ENCODE data around the gene ZNF407. TPM values are rescaled to one million over a fixed set of nuclear protein-coding genes. Genes with fewer than 3 reads are reported as not detected.

Gene ZNF407
- total and polyA plus RNA-seq, 2 donors from 2014 or later = 2.5 to 17.8 TPM

GRCh38 chr18:74982946-74983635, 385.4 kb downstream of the ZNF407 start:
- Histone ChIP-seq H3K9me3 (ENCODE audit: control insufficient read depth in 2 of 3, insufficient read depth in 1 of 3, low read length in 3 of 3) (no peaks in the 10 kb centered on the region), H3K4me3 (ENCODE audit: low read length in 3 of 3) (no peak overlapping the region), H3K4me1 (ENCODE audit: control insufficient read depth in 2 of 3, insufficient read depth in 2 of 3, low read depth in 1 of 3, low read length in 3 of 3) (no peaks in the 10 kb centered on the region), H3K27ac (ENCODE audit: low read depth in 2 of 2, low read length in 2 of 2) (no peak overlapping the region), H3K36me3 (ENCODE audit: control insufficient read depth in 2 of 3, insufficient read depth in 3 of 3, low read length in 3 of 3) (no peaks in the 10 kb centered on the region), H3K9ac (ENCODE audit: low read length in 3 of 3) (no peak overlapping the region), H3K27me3 (ENCODE audit: control insufficient read depth, insufficient read depth, low read length) (no peaks in the 10 kb centered on the region)
- intact Hi-C loops (cut with DNase I) = no loop called here
- FAIRE-seq (no peak), DNase-seq (no peak)
- TF ChIP-seq CTCF (IDR thresholded peaks at IDR 0.05; ENCODE audit: borderline replicate concordance, extremely low read depth, insufficient read depth) = no peak

- Histone ChIP-seq H3K4me1 (ENCODE audit: control insufficient read depth in 2 of 3, insufficient read depth in 2 of 3, low read depth in 1 of 3, low read length in 3 of 3) (no peaks in the 10 kb centered on the region), H3K9ac (ENCODE audit: low read length in 3 of 3) (no peak overlapping the region), H3K27ac (ENCODE audit: low read depth in 2 of 2, low read length in 2 of 2) (no peak overlapping the region), H3K4me3 (ENCODE audit: low read length in 3 of 3) (no peak overlapping the region), H3K9me3 (ENCODE audit: control insufficient read depth in 2 of 3, insufficient read depth in 1 of 3, low read length in 3 of 3) (no peaks in the 10 kb centered on the region), H3K27me3 (ENCODE audit: control insufficient read depth, insufficient read depth, low read length) (no peaks in the 10 kb centered on the region), H3K36me3 (ENCODE audit: control insufficient read depth in 2 of 3, insufficient read depth in 3 of 3, low read length in 3 of 3) (no peaks in the 10 kb centered on the region)
- FAIRE-seq (no peak), DNase-seq (no peak)
- no peak for TF ChIP-seq CTCF (IDR thresholded peaks at IDR 0.05; ENCODE audit: borderline replicate concordance, extremely low read depth, insufficient read depth)
- intact Hi-C loops (cut with DNase I) = no loop called here
Measured at GRCh38 chr18:74989134-74989533, 391.5 kb downstream of the ZNF407 start.

GRCh38 chr18:74990563-74991081, 393.0 kb downstream of the ZNF407 start:
- H3K4me1 ChIP-seq (ENCODE audit: control insufficient read depth in 2 of 3, insufficient read depth in 2 of 3, low read depth in 1 of 3, low read length in 3 of 3) = peaks cover 0 to 2% (median 0%) of the 10 kb centered on the region in 3 donors
- H3K4me3 ChIP-seq (ENCODE audit: low read length in 3 of 3) = no peak overlapping the region
- no peak overlapping the region for H3K27ac ChIP-seq (ENCODE audit: low read depth in 2 of 2, low read length in 2 of 2)
- TF ChIP-seq CTCF (IDR thresholded peaks at IDR 0.05; ENCODE audit: borderline replicate concordance, extremely low read depth, insufficient read depth) = no peak
- no peaks in the 10 kb centered on the region for H3K27me3 ChIP-seq (ENCODE audit: control insufficient read depth, insufficient read depth, low read length)
- FAIRE-seq (no peak), DNase-seq (no peak)
- no peaks in the 10 kb centered on the region for H3K36me3 ChIP-seq (ENCODE audit: control insufficient read depth in 2 of 3, insufficient read depth in 3 of 3, low read length in 3 of 3)
- H3K9ac ChIP-seq (ENCODE audit: low read length in 3 of 3) = no peak overlapping the region
- H3K9me3 ChIP-seq (ENCODE audit: control insufficient read depth in 2 of 3, insufficient read depth in 1 of 3, low read length in 3 of 3) = no peaks in the 10 kb centered on the region
- intact Hi-C loops (cut with DNase I) = no loop called here
